CD4-positive, alpha-beta T cell treated with Interleukin-1 beta for 1 hour (primary cell): Measurements from ENCODE around the gene RNF181.
"Not testable (repeated sequence)": the region's sequence is repeated elsewhere in the genome, so short reads cannot be mapped to it uniquely, and the experiment has no call there.

Experiments used
- DNase-seq, 2 donors: peaks; one replicate each; pipeline ENCODE4 v3.0.0-alpha.2; 2020 to 2022

The RNF181 gene

GRCh38 chr2:85577386-85578242 is 17.9 kb upstream of the RNF181 start, which contains the start of gene VAMP8:
VAMP8 (plus strand) TSS chr2:85577586; CDS start chr2:85577647, 61 bp downstream.
- DNase-seq: peak; percentile 59 to 63

GRCh38 chr2:85578243-85579180 is 17.0 kb upstream of the RNF181 start:
- DNase-seq: peak in 1 of 2 donors; percentile 58

- no peak for DNase-seq
These were observed 16.1 kb upstream of the RNF181 start for GRCh38 chr2:85579266-85579935.

GRCh38 chr2:85580206-85580605 is 15.3 kb upstream of the RNF181 start:
- DNase-seq: no peak

- DNase-seq: no peak
These were observed 13.1 kb upstream of the RNF181 start for GRCh38 chr2:85582492-85582891.

GRCh38 chr2:85583667-85584353 is 11.7 kb upstream of the RNF181 start:
- DNase-seq: peak in 1 of 2 donors; percentile 52

- peak in 1 of 2 donors; percentile 27 for DNase-seq
These were observed 11.1 kb upstream of the RNF181 start, which contains the start of gene VAMP5 for GRCh38 chr2:85584354-85584856. VAMP5 (plus strand) TSS chr2:85584431; CDS start chr2:85584491, 60 bp downstream.

GRCh38 chr2:85584857-85585780 is 10.4 kb upstream of the RNF181 start:
- no peak for DNase-seq

- no peak for DNase-seq
These were observed 9.8 kb upstream of the RNF181 start for GRCh38 chr2:85585781-85586105.

GRCh38 chr2:85588236-85588635 is 7.3 kb upstream of the RNF181 start:
- no peak for DNase-seq

GRCh38 chr2:85588645-85589044 is 6.9 kb upstream of the RNF181 start:
- DNase-seq: no peak

- no peak for DNase-seq
These were observed 6.4 kb upstream of the RNF181 start for GRCh38 chr2:85589181-85589580.

- no peak for DNase-seq
These were observed 5.4 kb upstream of the RNF181 start for GRCh38 chr2:85589982-85590791.

GRCh38 chr2:85590950-85591349 is 4.6 kb upstream of the RNF181 start:
- no peak for DNase-seq

- no peak for DNase-seq
These were observed 4.0 kb upstream of the RNF181 start for GRCh38 chr2:85591563-85591962.

- DNase-seq: not testable (repeated sequence)
These were observed 3.2 kb upstream of the RNF181 start for GRCh38 chr2:85592299-85592698.

- no peak for DNase-seq
These were observed 2.5 kb upstream of the RNF181 start for GRCh38 chr2:85593023-85593422.

GRCh38 chr2:85594715-85595300 is 737 bp upstream of the RNF181 start:
- DNase-seq: no peak

GRCh38 chr2:85596026-85596333 is 435 bp downstream of the RNF181 start:
- no peak for DNase-seq
